Fibroblast of villous mesenchyme (primary cell): Measurements from ENCODE around the gene NUP43. TPM values are rescaled to one million over a fixed set of nuclear protein-coding genes. Genes with fewer than 3 reads are reported as not detected.

Source experiments
- DNase-seq: peaks from one replicate; pipeline ENCODE4 v3.0.0-alpha.2; 2010; ENCODE audit warnings: low read depth
- H3K4me3 ChIP-seq: 2 replicates; pipeline ENCODE4 v1.5.1; 2011; ENCODE audit warnings: low read depth, mild to moderate bottlenecking, low read length
- total RNA-seq: library from RNA; depleted of rRNA; stranded (reverse); fragments of >200 nt; gene quantifications from 2 replicates; pipeline ENCODE4 v1.2.3, GENCODE V29; 2012
- TF ChIP-seq, protein P1 (sequence below): IDR thresholded peaks from 2 replicates; pipeline ENCODE4 v1.5.1; 2012; ENCODE audit warnings: low read depth, mild to moderate bottlenecking, low read length; ENCODE audit not compliant: insufficient read depth

NUP43 gene
- total RNA-seq, 1 donor = 40.6 TPM

DNA sequence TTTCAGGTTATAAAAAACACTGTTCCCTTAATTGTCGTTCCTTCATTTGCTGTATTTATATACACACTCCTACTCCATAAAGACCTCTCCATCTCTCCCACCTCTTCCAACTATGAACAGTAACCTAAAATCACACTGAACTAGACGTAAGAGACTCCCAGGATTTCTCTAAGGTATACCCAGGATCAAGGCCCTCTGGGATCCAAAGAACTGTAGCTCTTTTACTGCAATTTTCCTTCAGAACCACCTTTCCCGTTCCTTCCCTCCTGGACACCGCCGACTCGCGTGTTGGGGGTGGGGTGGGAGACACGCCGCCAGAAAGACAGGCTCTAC, 29.1 kb downstream of the NUP43 start:
- peak overlapping the region; percentile 93 for H3K4me3 ChIP-seq
- no peak for DNase-seq
- TF ChIP-seq, protein P1, sequence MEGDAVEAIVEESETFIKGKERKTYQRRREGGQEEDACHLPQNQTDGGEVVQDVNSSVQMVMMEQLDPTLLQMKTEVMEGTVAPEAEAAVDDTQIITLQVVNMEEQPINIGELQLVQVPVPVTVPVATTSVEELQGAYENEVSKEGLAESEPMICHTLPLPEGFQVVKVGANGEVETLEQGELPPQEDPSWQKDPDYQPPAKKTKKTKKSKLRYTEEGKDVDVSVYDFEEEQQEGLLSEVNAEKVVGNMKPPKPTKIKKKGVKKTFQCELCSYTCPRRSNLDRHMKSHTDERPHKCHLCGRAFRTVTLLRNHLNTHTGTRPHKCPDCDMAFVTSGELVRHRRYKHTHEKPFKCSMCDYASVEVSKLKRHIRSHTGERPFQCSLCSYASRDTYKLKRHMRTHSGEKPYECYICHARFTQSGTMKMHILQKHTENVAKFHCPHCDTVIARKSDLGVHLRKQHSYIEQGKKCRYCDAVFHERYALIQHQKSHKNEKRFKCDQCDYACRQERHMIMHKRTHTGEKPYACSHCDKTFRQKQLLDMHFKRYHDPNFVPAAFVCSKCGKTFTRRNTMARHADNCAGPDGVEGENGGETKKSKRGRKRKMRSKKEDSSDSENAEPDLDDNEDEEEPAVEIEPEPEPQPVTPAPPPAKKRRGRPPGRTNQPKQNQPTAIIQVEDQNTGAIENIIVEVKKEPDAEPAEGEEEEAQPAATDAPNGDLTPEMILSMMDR = no peak

DNA sequence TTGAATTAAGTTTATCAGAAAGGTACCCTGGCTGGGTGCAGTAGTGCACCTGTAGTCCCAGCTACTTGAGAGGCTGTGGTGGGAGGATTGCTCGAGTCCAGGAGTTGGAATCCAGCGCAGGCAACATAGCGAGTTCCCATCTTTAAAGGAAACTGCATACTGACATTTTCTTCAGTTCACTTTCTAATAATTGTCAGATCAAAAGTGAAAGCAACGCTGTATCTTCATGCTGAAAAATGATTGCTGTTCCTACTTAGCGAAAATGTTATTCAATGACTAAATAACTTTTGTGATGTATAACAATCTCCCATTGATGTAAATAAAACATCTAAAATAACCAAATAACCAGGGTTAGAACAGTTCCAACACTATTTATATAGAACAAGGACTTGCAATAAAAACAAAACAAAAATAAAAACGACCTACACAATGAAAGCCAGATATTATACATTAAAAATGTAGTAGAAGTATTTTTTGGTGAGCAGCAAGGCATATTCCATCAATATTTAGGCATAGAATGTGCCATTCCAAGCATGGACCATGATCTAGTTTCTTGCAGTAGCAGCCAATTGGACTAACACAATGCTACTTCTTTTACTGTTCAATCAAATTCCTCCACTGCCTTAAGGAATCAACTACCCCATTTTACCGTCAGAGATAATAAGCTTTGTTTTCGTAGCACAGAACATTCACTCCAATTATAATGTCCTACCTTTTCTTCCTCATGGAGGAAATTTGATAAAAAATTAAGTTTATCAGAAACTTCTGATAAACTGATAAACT, 30.0 kb downstream of the NUP43 start:
- peak overlapping the region; percentile 93 for H3K4me3 ChIP-seq

DNA sequence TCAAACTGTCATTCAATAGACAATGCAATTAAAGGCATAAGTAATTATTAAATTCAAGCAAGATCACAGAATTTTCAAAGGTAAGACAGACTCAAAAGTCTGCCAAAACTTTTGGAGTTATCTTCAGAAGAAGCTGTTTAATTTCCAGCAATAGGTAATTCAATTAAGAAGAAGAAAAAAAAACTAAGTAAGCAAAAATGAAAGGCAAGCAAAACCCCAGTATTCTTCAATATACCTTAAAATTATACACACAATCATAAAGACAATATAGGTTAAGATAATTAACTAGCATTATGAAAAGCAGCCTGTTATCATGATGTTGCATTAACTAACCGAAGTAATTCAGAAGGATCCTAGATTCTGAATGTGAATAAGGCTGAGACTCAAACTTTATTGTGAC, 31.9 kb downstream of the NUP43 start:
- no peak overlapping the region for H3K4me3 ChIP-seq
- TF ChIP-seq, protein P1 = no peak
- no peak for DNase-seq

More for the DNA sequence above, 30.0 kb downstream of the NUP43 start:
- DNase-seq = peak; percentile 25
- TF ChIP-seq, protein P1 = no peak

DNA sequence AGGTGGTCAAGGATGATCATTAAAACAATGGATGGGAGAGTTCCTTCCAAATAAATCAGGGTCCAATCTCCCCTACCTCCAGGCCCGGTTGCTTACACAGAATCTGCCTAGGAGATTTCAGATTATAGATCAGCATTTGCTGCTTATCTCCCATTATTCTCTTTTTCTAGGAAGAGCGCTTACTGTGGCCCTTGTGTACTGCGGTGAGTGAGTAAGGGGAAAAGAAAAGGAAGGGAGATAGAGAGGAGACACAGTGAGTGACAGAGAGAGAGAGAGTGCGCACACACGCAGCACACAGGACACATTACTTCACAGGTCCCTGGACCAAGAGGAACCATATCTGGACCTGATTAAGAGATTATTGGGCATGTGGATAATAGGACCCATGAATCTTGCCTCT, 34.6 kb downstream of the NUP43 start:
- H3K4me3 ChIP-seq = no peak overlapping the region
- TF ChIP-seq, protein P1 = no peak
- DNase-seq = no peak

DNA sequence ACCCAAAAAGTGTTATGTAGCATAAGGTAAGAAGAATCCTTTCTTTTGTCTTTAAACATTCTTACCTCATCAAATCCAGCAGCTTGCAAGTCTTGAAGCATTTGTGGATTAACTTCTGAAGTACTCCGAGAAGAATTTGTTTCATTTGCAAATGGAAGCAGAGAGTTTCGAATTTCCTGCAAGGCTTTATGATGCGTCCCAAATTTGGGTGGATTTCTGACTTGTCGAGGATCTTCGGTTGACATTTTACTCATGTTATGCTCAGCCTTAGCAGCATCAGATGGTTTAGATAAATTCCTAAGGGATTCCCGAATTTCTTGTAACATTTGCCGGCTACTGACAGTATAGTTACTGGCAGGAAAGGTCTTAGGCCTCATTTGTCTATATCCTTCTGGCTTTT, 44.6 kb downstream of the NUP43 start:
- no peak for DNase-seq
- TF ChIP-seq, protein P1 = no peak
- H3K4me3 ChIP-seq = no peak overlapping the region

DNA sequence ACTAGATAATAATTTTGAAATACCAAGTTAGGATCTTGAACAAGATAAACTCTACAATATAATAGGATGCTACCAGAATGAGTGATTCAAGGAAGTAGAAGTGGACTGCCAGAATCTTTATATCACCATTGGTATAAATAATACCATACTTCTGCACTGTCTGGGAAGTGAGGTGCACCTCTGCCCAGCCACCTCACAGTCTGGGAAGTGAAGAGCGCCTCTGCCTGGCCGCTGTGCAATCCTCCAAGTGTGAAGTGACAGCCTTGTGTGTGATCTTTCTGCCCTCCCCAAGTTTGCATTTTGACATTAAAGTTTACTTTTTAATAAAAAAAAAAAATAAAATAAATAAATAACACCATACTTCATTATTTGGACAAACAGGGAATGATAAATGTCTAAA, 47.2 kb downstream of the NUP43 start:
- no peak overlapping the region for H3K4me3 ChIP-seq
- DNase-seq = no peak
- TF ChIP-seq, protein P1 = no peak

DNA sequence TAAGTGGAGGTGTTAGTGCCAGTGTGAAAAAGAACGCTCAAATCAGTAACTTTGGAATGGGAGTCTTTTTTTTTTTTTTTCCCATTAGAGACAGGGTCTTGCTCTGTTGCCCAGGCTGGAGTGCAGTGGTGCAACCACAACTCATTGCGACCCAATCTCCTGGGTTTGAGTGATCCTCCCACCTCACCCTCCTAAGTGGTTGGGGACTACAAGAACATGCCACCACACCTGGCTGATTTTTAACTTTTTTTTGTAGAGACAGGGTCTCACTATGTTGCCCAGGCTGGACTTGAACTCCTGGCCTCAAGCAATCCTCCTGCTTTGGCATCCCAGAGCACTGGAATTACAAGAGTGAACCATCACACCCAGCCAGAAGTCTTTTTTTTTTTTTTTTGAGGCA, 48.2 kb downstream of the NUP43 start:
- no peak for DNase-seq
- H3K4me3 ChIP-seq = no peak overlapping the region
- TF ChIP-seq, protein P1 = no peak
